ENCODE results near the gene KCTD16.

KCTD16 gene

GRCh38 chr5:144210655-144211054, 40.0 kb downstream of the KCTD16 start:
- no peak for DNase-seq

- no peak for DNase-seq
Measured at GRCh38 chr5:144219869-144220268, 49.2 kb downstream of the KCTD16 start.

GRCh38 chr5:144227363-144227999, 56.8 kb downstream of the KCTD16 start:
- DNase-seq: no peak

GRCh38 chr5:144230806-144231205, 60.1 kb downstream of the KCTD16 start:
- DNase-seq: no peak

GRCh38 chr5:144232285-144232684, 61.6 kb downstream of the KCTD16 start:
- DNase-seq: no peak

GRCh38 chr5:144236499-144236898, 65.8 kb downstream of the KCTD16 start:
- DNase-seq: no peak

GRCh38 chr5:144237851-144238250, 67.2 kb downstream of the KCTD16 start:
- DNase-seq: peak; percentile 6

- DNase-seq: no peak
Measured at GRCh38 chr5:144247131-144247530, 76.5 kb downstream of the KCTD16 start.

GRCh38 chr5:144248015-144248414, 77.3 kb downstream of the KCTD16 start:
- DNase-seq: no peak

- no peak for DNase-seq
Measured at GRCh38 chr5:144249755-144250464, 79.2 kb downstream of the KCTD16 start.

GRCh38 chr5:144254552-144254951, 83.9 kb downstream of the KCTD16 start:
- no peak for DNase-seq

- DNase-seq: no peak
Measured at GRCh38 chr5:144260121-144260520, 89.4 kb downstream of the KCTD16 start.

GRCh38 chr5:144265643-144266247, 95.1 kb downstream of the KCTD16 start:
- DNase-seq: no peak

- DNase-seq: no peak
Measured at GRCh38 chr5:144267961-144268513, 97.4 kb downstream of the KCTD16 start.

GRCh38 chr5:144273232-144274027, 102.8 kb downstream of the KCTD16 start:
- DNase-seq: no peak

- DNase-seq: no peak
Measured at GRCh38 chr5:144275329-144275728, 104.7 kb downstream of the KCTD16 start.

GRCh38 chr5:144276034-144276822, 105.6 kb downstream of the KCTD16 start:
- DNase-seq: no peak

- DNase-seq: no peak
Measured at GRCh38 chr5:144281784-144282183, 111.1 kb downstream of the KCTD16 start.

GRCh38 chr5:144284036-144284435, 113.4 kb downstream of the KCTD16 start:
- DNase-seq: no peak

- DNase-seq: no peak
Measured at GRCh38 chr5:144284931-144285502, 114.3 kb downstream of the KCTD16 start.

GRCh38 chr5:144289277-144289676, 118.6 kb downstream of the KCTD16 start:
- no peak for DNase-seq

- DNase-seq: no peak
Measured at GRCh38 chr5:144292029-144292428, 121.4 kb downstream of the KCTD16 start.

Data from CD4-positive, alpha-beta T cell treated with Interleukin-10 for 1 hour (primary cell).